GM19035 (cell line): ENCODE data around the gene ACVR2B.

ENCODE experiments used
- ATAC-seq: cut with Tn5 transposase; IDR thresholded peaks from one replicate; pipeline ENCODE4 v1.9.1; 2021; ENCODE audit not compliant: unreplicated experiment

ACVR2B gene

DNA sequence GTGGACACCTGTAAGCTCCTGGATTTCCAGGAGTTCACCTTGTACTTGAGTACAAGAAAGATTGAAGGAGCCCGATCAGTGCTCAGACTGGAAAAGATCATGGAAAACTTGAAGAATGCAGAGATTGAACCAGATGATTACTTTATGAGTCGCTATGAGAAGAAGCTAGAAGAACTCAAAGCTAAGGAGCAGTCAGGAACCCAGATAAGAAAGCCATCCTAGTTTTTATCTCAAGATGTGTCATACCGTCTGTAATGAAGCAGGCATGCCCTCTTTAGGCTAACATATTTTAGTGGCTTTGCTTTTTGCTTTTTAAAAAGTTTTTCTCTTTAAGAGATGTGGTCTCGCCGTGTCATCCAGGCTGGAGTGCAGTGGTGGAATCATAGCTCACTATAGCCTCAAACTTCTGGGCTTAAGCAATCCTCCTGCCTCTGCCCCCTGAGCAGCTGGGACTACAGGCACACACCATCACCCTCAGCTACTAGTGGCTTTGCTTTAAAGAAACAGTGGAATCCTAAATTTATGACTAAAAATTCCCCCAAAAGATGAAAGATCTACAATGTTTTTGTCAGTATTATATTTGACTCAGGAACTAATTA lies 70.5 kb downstream of the ACVR2B start:
- ATAC-seq = no peak

GRCh38 chr3:38526792-38527191 lies 73.1 kb downstream of the ACVR2B start:
- no peak for ATAC-seq

DNA sequence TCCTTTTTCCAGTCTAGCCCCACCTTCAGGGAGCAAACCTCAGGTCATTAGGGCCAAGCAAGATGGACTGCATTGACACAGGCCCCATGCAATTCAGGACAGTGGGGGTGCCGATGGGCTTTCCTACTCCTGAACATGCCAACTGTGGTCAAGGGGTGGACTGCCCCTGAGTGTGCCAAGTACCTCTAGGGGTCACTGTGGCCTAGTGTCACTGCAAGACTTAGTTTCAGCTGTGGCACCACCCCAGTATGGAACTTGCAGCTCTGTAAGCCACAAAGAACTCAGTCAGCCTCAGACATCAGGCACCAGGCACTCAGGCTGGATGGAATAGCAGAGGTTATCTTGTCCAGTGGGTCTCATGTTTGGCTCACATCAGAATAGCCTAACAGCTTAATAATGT lies 74.8 kb downstream of the ACVR2B start:
- no peak for ATAC-seq

DNA sequence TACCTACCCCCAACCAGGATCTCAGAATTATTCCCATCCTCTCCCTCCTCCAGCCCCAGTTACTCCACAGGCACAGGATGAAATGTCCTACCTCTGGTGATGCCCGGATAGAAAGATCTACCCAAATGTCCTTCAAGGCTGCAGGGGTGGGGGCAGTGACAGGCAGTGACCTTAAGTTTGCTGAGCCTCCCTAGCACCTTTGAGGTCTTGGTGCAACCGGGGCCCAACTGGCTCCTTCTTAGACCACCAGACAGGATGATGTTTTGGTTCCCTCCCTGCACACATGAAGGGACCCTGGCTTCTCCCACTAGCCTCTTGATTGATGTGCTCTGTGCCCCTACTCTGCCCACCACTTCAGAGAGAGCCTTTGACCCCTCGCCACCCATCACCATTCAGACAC lies 78.8 kb downstream of the ACVR2B start:
- ATAC-seq = no peak

DNA sequence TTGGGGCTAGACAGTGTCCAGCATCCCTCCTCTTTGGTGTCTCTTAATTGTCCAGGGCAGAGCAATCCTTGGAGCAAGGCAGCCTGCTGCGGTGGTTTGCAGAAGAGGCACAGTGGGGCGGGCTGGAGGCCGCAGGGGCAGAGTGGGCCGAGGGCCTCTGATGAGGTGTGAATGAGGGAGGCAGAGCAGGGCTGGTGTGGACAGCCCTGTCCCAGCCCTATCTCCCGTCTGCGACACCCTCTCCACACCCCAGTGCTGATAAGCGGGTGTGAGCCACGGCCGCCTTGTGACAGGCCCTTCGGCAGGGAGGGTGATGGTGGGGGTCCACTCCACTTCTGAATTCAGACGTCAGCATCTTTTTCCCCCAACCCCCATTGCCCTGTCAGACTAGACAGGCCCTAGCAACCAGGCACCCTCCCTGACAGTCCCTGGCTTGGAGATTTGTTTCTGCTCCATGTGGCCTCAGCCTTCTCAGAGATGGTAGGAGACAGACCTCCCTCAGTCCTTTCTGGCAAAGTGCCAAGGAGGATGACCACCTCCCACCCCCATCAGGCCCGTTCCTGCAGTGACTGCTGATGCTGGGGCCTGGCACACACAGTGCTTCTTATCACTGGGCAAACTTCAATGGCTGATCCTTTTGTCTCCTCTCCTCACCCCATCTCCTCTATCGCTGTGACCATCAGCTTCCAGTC lies 79.7 kb downstream of the ACVR2B start:
- no peak for ATAC-seq

GRCh38 chr3:38534180-38534579 lies 80.5 kb downstream of the ACVR2B start:
- no peak for ATAC-seq

GRCh38 chr3:38534604-38535003 lies 80.9 kb downstream of the ACVR2B start:
- ATAC-seq = no peak

DNA sequence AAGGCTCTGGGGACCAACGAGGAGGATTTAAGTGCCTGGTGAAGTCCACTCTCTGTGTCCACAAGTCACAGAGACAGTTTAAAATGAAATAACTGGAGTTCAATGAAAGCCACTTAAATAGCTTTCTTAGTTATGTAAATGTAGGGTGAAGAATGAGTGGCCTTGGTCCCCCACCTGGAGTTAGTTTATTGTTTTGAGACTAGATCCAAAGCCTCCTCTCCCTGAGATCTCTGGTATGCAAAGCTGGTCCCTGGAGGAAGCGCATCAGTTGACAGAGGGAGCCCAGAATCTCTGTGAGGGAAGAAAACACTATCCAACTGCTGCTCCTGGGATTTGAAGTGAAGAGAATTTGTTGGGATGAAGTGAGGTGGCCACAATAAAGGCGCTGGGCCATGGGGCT lies 83.0 kb downstream of the ACVR2B start:
- ATAC-seq = no peak

- no peak for ATAC-seq
These were observed 85.2 kb downstream of the ACVR2B start for GRCh38 chr3:38538773-38539353.

- no peak for ATAC-seq
These were observed 88.1 kb downstream of the ACVR2B start for GRCh38 chr3:38541806-38542205.
